Sigmoid colon (tissue), 7 donors: ENCODE measurements around the gene PHYHIPL. TPM values are rescaled to one million over a fixed set of nuclear protein-coding genes. Genes with fewer than 3 reads are reported as not detected.

Source experiments
- DNase-seq: peaks from one replicate; pipeline ENCODE4 v3.0.0-alpha.2; 2019
- H3K27ac ChIP-seq, 4 donors: fragments of 200-600 bp; sonication (generic); one replicate each; pipeline ENCODE4 v1.5.1; 2016 to 2019; ENCODE audit warnings: mild to moderate bottlenecking in 1 of 4
- H3K27me3 ChIP-seq, 3 donors: fragments of 200-600 bp; sonication (generic); one replicate each; pipeline ENCODE4 v1.5.1; 2019; ENCODE audit warnings: mild to moderate bottlenecking in 1 of 3
- H3K36me3 ChIP-seq, 4 donors: fragments of 200-600 bp; sonication (generic); one replicate each; pipeline ENCODE4 v1.5.1; 2016 to 2019
- H3K4me1 ChIP-seq, 4 donors: fragments of 200-600 bp; sonication (generic); one replicate each; pipeline ENCODE4 v1.5.1; 2017 to 2019
- H3K4me3 ChIP-seq, 4 donors: fragments of 200-600 bp; sonication (generic); one replicate each; pipeline ENCODE4 v1.5.1; 2017 to 2019; ENCODE audit warnings: mild to moderate bottlenecking in 2 of 4, moderate library complexity in 1 of 4
- H3K9me3 ChIP-seq, 4 donors: fragments of 200-600 bp in 3 of 4; sonication (generic) in 3 of 4; one replicate each; pipeline versions ENCODE4 v1.5.1 to v1.6.1; 2013 to 2019
- EP300 ChIP-seq, 4 donors: sonication (generic); formaldehyde crosslinking; IDR thresholded peaks; one replicate each; pipeline ENCODE4 v1.6.1; 2017; ENCODE audit warnings: antibody characterized with exemption in 4 of 4
- POLR2A ChIP-seq, 2 donors: fragments of 450-650 bp; IDR thresholded peaks; one replicate each; pipeline ENCODE4 v1.6.1; 2016; ENCODE audit warnings: antibody characterized with exemption in 2 of 2, mild to moderate bottlenecking in 2 of 2, moderate library complexity in 2 of 2
- POLR2AphosphoS5 ChIP-seq, 4 donors: sonication (generic); formaldehyde crosslinking; IDR thresholded peaks; one replicate each; pipeline ENCODE4 v1.6.1; 2017; ENCODE audit warnings: antibody characterized with exemption in 4 of 4
- WGBS, 2 donors: extraction: QIAGEN DNeasy Blood & Tissue Kit; methylation state at CpG; one replicate each; pipeline ENCODE4 v1.1.7; 2013; 5-methylcytosine and 5-hydroxymethylcytosine counted together
- intact Hi-C: fragments of 100-400 bp; cut with DNase I; formaldehyde crosslinking; loops from one replicate; pipeline ENCODE4 v1.15.1; 2023
- polyA plus RNA-seq, 3 donors: library from polyadenylated mRNA; stranded (reverse); fragments of 200-250 nt; gene quantifications; one replicate each; pipeline ENCODE4 v1.2.3, GENCODE V29; 2013
- total RNA-seq, 4 donors: library from RNA; depleted of rRNA; stranded (reverse); fragments of >200 nt; gene quantifications; one replicate each; pipeline ENCODE4 v1.1.0, GENCODE V29; 2016
- TF ChIP-seq, protein P1 (sequence below), 4 experiments: fragments of 450-650 bp in 3 of 4; fragments of 200-600 bp in 1 of 4; IDR thresholded peaks; one replicate each; pipeline ENCODE4 v1.5.1; 2016 to 2019; ENCODE audit warnings: antibody characterized with exemption in 4 of 4, mild to moderate bottlenecking in 3 of 4, moderate library complexity in 2 of 4
- donor health status: healthy with polysubstance abuse.
- donor health status: Bipolar disorder and iron deficiency.
- donor health status: healthy.

The PHYHIPL gene
- total and polyA plus RNA-seq, 7 donors = 0.55 to 2.5 (median 0.75) TPM; not detected in 1

DNA sequence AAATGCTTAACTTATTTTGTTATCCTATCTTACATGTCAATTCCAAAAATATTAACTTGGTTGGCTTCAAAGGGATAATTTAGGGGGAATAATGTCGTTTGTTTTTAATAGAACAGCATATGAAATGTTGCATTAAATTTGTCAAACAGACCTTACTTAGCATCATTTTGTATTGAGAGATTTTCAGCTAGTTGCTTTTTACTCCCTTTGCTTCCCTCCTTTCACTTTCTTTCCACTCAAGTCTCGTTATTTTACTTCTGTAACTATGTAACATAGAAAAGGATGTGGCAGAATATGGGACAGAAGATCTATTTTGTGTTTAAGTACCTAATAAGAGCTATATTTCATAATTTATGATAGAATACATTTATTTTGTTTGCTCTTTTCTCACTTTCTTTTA lies 2.6 kb downstream of the PHYHIPL start:
- H3K27ac ChIP-seq = no peak overlapping the region
- TF ChIP-seq, protein P1, sequence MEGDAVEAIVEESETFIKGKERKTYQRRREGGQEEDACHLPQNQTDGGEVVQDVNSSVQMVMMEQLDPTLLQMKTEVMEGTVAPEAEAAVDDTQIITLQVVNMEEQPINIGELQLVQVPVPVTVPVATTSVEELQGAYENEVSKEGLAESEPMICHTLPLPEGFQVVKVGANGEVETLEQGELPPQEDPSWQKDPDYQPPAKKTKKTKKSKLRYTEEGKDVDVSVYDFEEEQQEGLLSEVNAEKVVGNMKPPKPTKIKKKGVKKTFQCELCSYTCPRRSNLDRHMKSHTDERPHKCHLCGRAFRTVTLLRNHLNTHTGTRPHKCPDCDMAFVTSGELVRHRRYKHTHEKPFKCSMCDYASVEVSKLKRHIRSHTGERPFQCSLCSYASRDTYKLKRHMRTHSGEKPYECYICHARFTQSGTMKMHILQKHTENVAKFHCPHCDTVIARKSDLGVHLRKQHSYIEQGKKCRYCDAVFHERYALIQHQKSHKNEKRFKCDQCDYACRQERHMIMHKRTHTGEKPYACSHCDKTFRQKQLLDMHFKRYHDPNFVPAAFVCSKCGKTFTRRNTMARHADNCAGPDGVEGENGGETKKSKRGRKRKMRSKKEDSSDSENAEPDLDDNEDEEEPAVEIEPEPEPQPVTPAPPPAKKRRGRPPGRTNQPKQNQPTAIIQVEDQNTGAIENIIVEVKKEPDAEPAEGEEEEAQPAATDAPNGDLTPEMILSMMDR (IDR thresholded peaks at IDR 0.05) = no peak
- TF ChIP-seq POLR2AphosphoS5 (IDR thresholded peaks at IDR 0.05) = no peak
- no peak for TF ChIP-seq POLR2A (IDR thresholded peaks at IDR 0.05)
- no peak for TF ChIP-seq EP300 (IDR thresholded peaks at IDR 0.05)
- H3K4me3 ChIP-seq = no peak overlapping the region
- no peaks in the 10 kb centered on the region for H3K9me3 ChIP-seq
- H3K4me1 ChIP-seq = peaks cover 0 to 20% (median 18%) of the 10 kb centered on the region in 4 donors
- whole genome bisulfite sequencing, 2 donors = 61 to 72% methylated on average over 2 of the region's 2 CpGs
- intact Hi-C loops = no loop called here
- DNase-seq = no peak
- no peaks in the 10 kb centered on the region for H3K36me3 ChIP-seq
- H3K27me3 ChIP-seq = peaks cover 6 to 47% (median 34%) of the 10 kb centered on the region in 3 donors

DNA sequence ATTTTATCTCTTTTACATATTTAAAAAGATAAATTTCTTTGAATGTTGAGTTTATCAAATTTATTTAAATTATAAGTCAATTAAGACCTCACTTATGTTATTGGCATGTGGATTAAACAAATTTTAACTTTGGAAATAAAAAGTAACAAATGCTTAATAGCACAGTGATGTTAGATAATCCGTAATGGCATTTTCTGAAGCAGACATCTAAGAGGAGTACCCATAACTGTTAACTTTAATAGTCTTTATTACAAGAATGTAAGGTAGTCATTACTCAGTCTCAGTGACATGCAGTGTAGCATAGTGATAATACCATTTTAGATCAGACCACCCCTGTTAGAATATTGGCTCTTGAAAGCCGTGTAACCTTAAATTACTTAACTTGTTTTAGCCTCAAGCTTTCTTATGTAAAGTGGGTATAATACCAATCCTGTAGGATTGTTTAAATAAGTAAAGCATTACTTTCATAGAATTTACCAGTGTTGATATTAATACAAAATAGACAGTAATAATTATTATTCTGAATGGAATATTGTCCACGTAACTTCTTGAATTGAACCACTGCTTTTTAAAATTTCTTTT lies 4.3 kb downstream of the PHYHIPL start:
- H3K36me3 ChIP-seq = no peaks in the 10 kb centered on the region
- H3K4me3 ChIP-seq = no peak overlapping the region
- peaks cover 6 to 42% (median 33%) of the 10 kb centered on the region in 3 donors for H3K27me3 ChIP-seq
- no peaks in the 10 kb centered on the region for H3K9me3 ChIP-seq
- H3K4me1 ChIP-seq = peaks cover 0 to 18% (median 18%) of the 10 kb centered on the region in 4 donors
- whole genome bisulfite sequencing, 2 donors = 89% methylated on average over 3 of the region's 3 CpGs
- TF ChIP-seq, protein P1 (IDR thresholded peaks at IDR 0.05) = no peak
- TF ChIP-seq POLR2A (IDR thresholded peaks at IDR 0.05) = no peak
- no peak for TF ChIP-seq POLR2AphosphoS5 (IDR thresholded peaks at IDR 0.05)
- no peak for TF ChIP-seq EP300 (IDR thresholded peaks at IDR 0.05)
- intact Hi-C loops = loop anchor here (5.0 kb wide), 1 partner anchor 228 kb away; no protein-coding TSS in a partner anchor
- DNase-seq = no peak
- no peak overlapping the region for H3K27ac ChIP-seq

DNA sequence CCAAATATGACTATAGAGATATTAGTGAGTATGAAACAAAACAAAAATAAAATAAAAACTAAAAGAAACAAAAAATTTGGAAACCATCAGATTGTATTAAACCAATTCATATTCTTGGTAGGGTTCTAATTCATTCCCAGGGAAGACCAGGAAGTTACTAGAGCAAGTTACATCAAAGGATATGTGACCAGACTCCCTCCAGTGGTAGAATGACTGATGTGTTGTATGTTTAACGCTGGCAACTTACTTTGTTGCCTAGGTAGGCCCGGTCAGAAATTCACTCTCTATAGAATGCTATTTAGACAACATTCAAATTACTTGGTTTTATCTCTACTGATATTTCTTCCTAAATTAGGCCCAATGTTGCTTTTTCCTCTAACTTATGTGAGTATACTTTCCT lies 5.2 kb downstream of the PHYHIPL start:
- no peak overlapping the region for H3K27ac ChIP-seq
- peaks cover 4 to 33% (median 25%) of the 10 kb centered on the region in 3 donors for H3K27me3 ChIP-seq
- DNase-seq = no peak
- no peaks in the 10 kb centered on the region for H3K9me3 ChIP-seq
- no peak overlapping the region for H3K4me3 ChIP-seq
- H3K36me3 ChIP-seq = no peaks in the 10 kb centered on the region
- intact Hi-C loops = loop anchor here (5.0 kb wide), 1 partner anchor 229 kb away; no protein-coding TSS in a partner anchor
- peaks cover 0 to 9% (median 9%) of the 10 kb centered on the region in 4 donors for H3K4me1 ChIP-seq
- TF ChIP-seq EP300 (IDR thresholded peaks at IDR 0.05) = no peak
- TF ChIP-seq, protein P1 (IDR thresholded peaks at IDR 0.05) = peak in 3 of 4 experiments; percentile 12 to 34 (median 12)
- WGBS, 2 donors = 2 to 20% methylated on average over 2 of the region's 2 CpGs

DNA sequence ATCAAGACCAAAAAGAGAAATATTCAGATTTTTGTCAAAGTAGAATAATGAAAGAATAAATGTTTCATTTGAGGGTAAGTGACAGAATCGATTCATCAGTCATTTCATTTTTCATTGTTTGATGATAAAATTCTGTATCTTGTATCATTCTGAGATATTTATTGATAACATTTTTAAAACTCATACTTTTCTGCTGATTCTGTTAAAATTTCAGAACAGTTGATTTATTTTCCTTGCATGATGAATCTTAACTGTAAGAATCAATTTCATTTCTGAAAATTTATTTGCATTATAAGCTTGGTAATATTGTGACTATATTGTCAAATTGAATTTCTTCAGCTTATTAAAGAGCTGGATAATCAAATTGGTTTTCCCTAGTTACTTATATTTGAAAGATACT lies 13.9 kb downstream of the PHYHIPL start:
- intact Hi-C loops = no loop called here
- 89 to 91% methylated on average over 1 of the region's 1 CpG for WGBS, 2 donors
- no peak overlapping the region for H3K27ac ChIP-seq
- no peaks in the 10 kb centered on the region for H3K27me3 ChIP-seq
- TF ChIP-seq POLR2AphosphoS5 (IDR thresholded peaks at IDR 0.05) (no peak), EP300 (IDR thresholded peaks at IDR 0.05) (no peak), POLR2A (IDR thresholded peaks at IDR 0.05) (no peak)
- TF ChIP-seq, protein P1 (IDR thresholded peaks at IDR 0.05) = no peak
- no peak overlapping the region for H3K4me3 ChIP-seq
- no peaks in the 10 kb centered on the region for H3K4me1 ChIP-seq
- no peak for DNase-seq
- no peaks in the 10 kb centered on the region for H3K36me3 ChIP-seq
- no peaks in the 10 kb centered on the region for H3K9me3 ChIP-seq
